SH-SY5Y (cell line): ENCODE results near the gene FAM83D.

Source experiments
- GATA2 ChIP-seq: IDR thresholded peaks from 2 replicates; pipeline ENCODE4 v1.6.1; 2011; ENCODE audit warnings: mild to moderate bottlenecking, low read depth, low read length
- GATA3 ChIP-seq: IDR thresholded peaks from 2 replicates; pipeline ENCODE4 v1.6.1; 2011; ENCODE audit warnings: low read depth, mild to moderate bottlenecking, low read length, moderate library complexity

GRCh38 chr20:38889050-38889449, 37.2 kb upstream of the FAM83D start:
- TF ChIP-seq GATA2 (no peak), GATA3 (no peak)
